PFSK-1 (cell line): ENCODE measurements around the gene SOX4.

ENCODE experiments used
- FOXP2 ChIP-seq: optimal IDR thresholded peaks from 2 replicates; pipeline ENCODE3; 2011; ENCODE audit warnings: borderline replicate concordance, control low read depth, inconsistent platforms; ENCODE audit not compliant: insufficient read depth; ENCODE audit errors: extremely low read length, extremely low read depth
- POLR2AphosphoS5 ChIP-seq: IDR thresholded peaks from 2 replicates; pipeline ENCODE4 v1.6.1; 2012; ENCODE audit warnings: low read depth, mild to moderate bottlenecking, control low read depth, low read length, moderate library complexity
- REST ChIP-seq, 2 experiments: IDR thresholded peaks; 2 replicates each; pipeline versions ENCODE4 v1.6.1 to v1.8.0; 2011 to 2012; ENCODE audit warnings: low read depth in 2 of 2, low read length in 2 of 2, control low read depth in 1 of 2, inconsistent platforms in 1 of 2, mild to moderate bottlenecking in 1 of 2, moderate library complexity in 1 of 2; ENCODE audit not compliant: insufficient read depth in 1 of 2
- SIN3A ChIP-seq: IDR thresholded peaks from 2 replicates; pipeline ENCODE4 v1.6.1; 2012; ENCODE audit warnings: mild to moderate bottlenecking, low read length, moderate library complexity, borderline replicate concordance; ENCODE audit not compliant: insufficient read depth
- TAF1 ChIP-seq: IDR thresholded peaks from 2 replicates; pipeline ENCODE4 v1.6.1; 2012; ENCODE audit warnings: low read length, control low read depth, borderline replicate concordance; ENCODE audit not compliant: insufficient read depth

Gene SOX4

DNA sequence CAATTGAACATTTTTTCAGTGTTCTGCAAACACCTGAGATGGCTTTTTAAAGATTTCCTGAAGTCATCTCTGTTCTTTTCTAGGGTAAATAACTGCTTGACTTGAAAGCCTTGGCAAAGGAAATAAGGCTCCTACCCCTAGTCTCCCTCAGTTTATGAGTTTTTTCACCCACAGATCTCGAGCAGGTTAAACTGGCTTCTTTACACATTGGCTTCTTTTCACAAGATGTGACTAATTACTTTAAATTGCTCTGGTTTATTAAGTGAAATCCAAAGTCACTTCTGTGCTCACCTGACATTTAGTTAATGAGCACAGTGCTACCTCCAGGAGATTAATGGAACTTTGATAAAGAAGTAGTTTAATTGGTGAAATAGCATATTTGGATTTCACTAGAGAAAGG lies 33.2 kb downstream of the SOX4 start:
- TF ChIP-seq POLR2AphosphoS5 (no peak), TAF1 (no peak), FOXP2 (no peak), REST (IDR thresholded peaks at IDR 0.05; ENCODE audit: insufficient read depth in 1 of 2, low read depth in 2 of 2, low read length in 2 of 2) (no peak), SIN3A (no peak)

- TF ChIP-seq TAF1 (no peak), FOXP2 (no peak), SIN3A (no peak), POLR2AphosphoS5 (no peak), REST (IDR thresholded peaks at IDR 0.05; ENCODE audit: insufficient read depth in 1 of 2, low read depth in 2 of 2, low read length in 2 of 2) (no peak)
These were observed 34.6 kb downstream of the SOX4 start for GRCh38 chr6:21628160-21628559.

GRCh38 chr6:21633511-21634109 lies 40.1 kb downstream of the SOX4 start:
- TF ChIP-seq POLR2AphosphoS5 (no peak), SIN3A (no peak), REST (IDR thresholded peaks at IDR 0.05; ENCODE audit: insufficient read depth in 1 of 2, low read depth in 2 of 2, low read length in 2 of 2) (no peak), TAF1 (no peak), FOXP2 (no peak)

DNA sequence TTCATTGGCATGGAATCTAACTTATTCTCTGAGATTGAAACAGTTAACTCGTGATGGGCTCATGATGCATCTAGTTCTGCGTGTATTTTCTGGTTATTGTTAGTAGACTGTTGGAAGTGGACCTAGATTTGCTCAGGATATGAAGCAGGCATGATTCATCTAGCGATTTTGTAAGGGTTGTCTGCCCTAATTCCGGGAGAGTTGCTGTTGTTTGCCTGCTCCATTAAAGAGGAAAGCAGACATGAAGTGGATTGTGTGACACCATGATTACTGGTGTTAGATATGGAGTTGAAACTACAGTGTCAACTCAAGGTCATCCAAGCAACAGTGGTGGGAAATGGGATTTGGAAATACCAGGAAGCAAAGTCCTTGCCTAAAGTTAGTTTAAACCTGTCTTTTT lies 41.0 kb downstream of the SOX4 start:
- TF ChIP-seq TAF1: peak; percentile 45; the same call in 1 of the 2 replicates
- no peak for TF ChIP-seq SIN3A
- TF ChIP-seq FOXP2: peak; percentile 41
- TF ChIP-seq REST (IDR thresholded peaks at IDR 0.05; ENCODE audit: insufficient read depth in 1 of 2, low read depth in 2 of 2, low read length in 2 of 2): no peak
- no peak for TF ChIP-seq POLR2AphosphoS5

- TF ChIP-seq SIN3A (no peak), REST (IDR thresholded peaks at IDR 0.05; ENCODE audit: insufficient read depth in 1 of 2, low read depth in 2 of 2, low read length in 2 of 2) (no peak), POLR2AphosphoS5 (no peak), FOXP2 (no peak), TAF1 (no peak)
These were observed 43.3 kb downstream of the SOX4 start for GRCh38 chr6:21636876-21637275.
